Glomerular visceral epithelial cell (primary cell): ENCODE results near the gene STPG3.

Source experiments
- DNase-seq: peaks from one replicate; pipeline ENCODE4 v3.0.0-alpha.2; 2016; ENCODE audit errors: extremely low spot score

The STPG3 gene

DNA sequence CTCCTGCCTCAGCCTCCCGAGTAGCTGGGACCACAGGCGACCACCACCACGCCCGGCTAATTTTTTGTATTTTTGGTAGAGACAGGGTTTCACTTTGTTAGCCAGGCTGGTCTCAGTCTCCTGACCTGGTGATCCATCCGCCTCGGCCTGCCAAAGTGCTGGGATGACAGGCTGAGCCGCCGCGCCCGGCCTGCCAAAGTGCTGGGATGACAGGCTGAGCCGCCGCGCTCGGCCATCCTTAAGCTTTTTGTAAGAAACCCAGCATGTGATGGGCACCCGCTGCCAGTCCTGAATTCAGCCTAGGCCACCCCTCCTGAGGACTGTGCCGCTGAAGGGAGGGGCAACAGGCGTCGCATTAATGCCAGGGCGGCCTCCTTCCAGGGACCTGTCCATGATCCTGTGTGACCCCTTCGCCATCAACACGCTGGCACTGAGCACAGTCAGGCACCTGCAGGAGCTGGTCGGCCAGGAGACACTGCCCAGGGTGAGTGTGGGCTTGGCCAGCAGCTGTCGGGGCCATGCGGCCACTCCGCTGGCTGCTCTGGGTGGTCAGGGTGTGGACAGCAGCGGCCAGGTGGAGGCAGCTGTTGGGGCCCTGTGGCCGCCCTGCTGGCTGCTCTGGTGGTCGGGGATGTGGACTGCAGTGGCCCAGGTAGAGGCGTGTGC, 14.5 kb downstream of the STPG3 start:
- no peak for DNase-seq

DNA sequence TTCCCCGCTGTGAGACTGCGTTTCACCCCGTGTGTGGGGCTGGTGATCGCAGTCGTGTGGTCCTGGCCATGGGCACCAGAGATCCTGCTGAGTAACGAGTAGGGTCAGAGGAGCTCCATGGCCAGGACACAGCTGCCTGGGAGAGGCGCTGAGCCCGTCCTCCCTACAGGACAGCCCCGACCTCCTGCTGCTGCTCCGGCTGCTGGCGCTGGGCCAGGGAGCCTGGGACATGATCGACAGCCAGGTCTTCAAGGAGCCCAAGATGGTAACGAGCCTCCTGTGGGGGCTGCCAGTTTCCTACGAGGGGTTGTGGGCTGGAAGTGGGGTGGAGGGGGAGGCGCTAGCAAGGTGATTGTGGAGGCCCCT, 15.1 kb downstream of the STPG3 start:
- DNase-seq = no peak

DNA sequence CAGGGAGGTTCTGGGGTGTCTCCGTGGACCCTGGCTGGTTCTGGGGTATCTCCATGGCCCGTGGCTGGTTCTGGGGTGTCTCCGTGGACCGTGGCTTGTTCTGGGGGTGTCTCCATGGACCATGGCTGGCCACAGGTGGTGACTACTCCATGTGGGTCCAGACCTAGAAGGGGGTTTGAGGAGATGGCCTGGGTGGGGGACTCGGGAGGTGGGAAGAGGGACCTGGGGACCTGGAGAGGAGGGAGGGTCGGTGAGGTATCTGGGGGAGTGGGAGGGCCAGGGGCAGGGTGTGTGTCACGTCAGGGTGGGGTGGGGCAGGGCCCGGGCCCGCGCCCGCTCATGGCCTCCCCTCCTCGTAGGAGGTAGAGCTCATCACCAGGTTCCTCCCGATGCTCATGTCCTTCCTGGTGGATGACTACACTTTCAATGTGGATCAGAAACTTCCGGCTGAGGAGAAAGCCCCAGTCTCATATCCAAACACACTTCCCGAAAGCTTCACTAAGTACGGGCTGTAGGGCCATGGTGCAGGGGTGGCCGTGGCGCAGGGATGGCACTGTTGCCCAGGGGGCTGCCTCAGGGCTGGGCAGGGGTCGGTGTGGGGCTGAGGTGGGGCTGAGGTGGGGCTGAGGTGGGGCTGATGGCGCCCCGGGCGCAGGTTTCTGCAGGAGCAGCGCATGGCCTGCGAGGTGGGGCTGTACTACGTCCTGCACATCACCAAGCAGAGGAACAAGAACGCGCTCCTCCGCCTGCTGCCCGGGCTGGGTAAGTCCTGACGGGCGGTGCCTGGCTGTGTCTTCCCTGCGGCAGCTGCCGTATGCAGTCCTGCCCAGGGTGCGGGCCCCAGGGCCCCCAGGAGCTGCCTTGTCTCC, 15.7 kb downstream of the STPG3 start:
- DNase-seq = no peak

DNA sequence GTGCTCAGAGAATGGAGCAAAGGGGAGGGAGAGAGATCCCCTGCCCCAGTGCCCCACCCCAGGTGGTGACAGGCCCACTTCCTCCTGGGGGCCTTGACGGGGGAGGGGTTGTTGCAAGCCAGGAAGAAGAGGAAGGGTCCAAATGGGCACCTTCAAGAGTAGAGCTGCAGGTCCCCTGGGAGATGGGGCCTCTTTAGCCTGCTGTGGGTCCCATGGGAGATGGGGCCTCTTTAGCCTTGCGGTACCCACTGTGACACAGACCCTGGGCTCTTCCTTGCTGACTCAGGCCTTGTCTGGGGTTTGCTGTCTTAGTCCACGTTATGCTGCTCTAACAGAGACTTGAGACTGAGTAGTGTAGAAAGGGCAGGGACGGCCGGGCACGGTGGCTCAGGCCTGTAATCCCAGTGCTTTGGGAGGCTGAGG, 16.9 kb downstream of the STPG3 start:
- no peak for DNase-seq

DNA sequence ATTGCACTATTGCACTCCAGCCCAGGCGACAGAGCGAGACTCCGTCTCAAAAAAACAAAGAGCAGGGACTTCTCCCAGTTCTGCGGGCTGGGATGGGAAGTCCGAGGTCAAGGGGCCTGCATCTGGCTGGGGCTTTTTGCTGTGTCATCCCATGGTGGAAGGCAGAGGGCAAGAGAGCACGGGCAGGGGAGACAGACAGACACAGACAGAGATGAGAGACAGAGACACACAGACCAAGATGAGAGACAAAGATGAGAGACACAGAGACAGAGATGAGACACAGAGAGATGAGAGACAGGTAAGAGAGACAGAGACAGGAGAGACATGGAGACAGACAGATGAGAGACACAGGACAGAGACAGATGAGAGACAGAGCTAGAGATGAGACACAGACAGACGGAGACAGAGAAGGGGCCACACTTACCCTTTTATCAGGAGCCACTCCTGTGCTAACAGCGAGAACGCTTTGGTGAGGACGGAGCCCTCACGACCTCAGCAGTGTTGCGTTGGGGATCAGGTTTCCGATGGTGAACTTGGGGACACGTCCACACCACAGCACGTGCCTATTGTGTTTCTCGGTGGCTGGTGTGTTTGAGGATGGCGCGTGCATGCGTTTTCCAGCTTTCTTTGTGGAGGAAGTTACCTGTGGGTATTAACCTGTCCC, 17.6 kb downstream of the STPG3 start:
- DNase-seq = no peak

DNA sequence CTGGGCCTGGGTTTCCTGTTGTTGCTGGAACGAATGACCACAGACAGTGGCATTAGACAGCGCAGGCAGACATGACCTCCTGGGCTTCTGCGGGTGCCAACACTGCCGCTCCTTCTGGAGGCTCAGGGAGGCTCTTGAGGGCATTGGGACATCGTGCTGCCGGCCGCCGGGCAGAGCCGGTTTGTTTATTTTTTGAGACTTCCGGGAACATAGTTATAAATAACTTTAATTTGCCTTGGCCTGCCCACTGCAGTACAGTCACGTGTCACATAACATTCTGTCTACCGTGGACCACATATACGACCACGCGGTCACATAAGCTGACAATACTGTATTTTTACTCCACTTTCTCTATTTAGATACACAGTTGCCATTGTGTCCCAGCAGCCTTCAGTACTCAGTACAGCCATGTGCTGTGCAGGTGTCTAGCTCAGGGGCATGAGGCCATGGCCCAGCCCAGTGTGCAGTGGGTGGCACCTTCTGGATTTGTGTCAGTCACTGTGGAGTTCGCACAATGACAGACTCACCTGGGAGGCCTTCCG, 18.2 kb downstream of the STPG3 start:
- no peak for DNase-seq

DNA sequence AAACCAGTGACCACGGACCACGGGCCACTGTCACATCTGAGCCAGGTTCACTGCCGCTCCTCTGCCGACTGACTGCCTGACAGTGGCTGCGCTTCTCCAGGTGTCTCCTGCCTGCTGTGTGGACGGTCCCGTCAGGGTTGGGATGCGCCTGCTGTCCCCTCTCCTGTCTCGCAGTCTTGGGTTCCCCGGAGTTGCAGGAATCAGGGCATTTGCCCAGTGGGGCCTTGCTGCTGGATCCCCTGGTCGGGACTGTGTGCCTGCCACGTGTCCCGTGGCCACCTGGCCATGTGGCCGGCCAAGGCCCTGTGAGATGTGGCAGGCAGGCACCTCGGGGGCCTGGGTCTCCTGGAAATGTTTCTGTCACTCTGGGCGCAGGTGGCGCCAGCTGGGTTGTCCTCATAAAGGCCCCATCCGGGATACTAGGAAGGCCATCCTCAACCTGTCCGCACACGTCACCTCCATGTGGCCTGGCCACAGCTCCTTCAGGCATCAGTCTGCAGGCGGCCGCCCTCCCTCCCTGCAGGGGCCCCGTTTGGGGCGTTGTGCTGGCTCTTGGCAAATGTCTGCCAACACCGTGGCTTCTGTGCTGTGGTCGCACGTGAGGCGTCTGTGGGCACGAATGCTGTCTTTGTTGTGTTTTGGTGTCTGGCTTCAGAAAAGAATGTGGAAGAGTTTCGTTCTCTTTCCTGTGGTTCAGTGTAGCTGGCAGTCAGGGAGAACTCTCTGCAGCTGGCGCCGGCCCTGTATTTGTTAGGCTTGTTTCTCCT, 20.0 kb downstream of the STPG3 start:
- DNase-seq = no peak

DNA sequence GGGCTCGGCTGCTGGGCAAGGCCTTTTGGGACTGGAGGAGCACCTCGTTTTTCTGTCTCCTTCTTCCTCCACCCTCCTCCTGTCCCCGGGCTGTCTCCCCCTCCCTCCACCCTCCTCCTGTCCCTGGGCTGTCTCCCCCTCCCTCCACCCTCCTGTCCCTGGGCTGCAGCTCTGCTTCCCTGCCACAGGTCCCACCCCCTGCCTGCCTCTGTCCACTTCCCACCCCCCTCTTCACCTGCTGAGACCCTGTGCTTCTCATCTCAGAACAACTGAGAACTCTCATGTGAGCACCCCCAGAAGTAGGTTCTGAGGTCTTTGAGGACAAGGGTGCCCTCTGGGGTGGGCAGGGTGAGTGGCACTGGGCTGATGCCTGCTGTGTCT, 20.6 kb downstream of the STPG3 start:
- no peak for DNase-seq

DNA sequence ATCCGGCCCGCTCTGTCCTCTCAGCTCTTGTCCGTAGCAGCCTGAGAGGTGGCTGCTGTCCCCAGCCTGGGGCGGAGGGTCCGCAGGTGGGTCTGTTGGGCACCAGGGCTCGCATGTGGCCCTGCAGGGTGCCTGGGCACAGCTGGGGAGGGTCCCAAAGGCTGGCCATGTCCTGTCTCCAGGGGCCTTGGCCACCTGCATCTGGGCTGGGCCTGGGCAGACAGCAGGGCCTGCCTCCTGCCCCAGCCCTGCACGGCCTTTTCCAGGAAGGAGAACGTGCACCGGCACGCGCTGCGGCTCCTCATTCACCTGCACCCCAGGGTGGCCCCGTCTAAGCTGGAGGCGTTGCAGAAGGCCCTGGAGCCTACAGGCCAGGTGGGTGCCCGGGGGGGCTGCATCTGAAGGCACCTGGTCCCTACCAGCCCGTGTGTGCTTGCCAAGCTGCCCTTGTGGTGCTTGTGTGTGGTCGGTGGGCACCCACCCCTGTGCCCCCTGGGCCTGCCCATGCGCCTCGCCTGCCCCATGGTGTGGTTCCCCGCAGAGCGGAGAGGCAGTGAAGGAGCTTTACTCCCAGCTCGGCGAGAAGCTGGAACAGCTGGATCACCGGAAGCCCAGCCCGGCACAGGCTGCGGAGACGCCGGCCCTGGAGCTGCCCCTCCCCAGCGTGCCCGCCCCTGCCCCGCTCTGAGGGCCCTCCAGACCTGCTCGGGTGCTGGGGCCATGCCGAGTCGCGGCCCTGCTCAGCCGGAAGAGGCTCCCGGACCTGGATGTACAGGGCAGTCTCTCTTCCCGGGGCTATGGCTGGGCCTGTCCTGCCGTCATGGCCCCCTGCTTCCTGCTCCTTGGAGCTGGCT, 21.4 kb downstream of the STPG3 start:
- DNase-seq = no peak

DNA sequence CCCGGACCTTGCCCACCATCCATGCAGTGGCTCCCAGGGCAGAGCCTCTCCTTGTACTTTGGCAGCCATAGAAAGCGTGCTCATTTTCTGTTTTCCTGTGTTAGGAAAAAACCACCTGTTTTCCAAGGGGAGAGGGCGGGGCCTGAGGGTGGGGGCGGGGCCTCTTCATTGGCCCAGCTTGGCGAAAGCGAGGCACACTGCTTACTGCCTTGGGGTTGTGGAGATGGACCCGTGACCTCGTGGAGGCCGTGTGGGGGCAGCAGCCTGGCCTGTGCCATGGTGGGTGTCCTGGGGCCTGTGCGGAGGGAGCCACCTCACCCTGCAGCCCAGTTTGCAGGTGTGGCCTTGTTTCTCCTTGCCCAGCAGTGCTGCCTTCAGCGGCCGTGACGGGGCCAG, 22.0 kb downstream of the STPG3 start:
- DNase-seq = no peak

DNA sequence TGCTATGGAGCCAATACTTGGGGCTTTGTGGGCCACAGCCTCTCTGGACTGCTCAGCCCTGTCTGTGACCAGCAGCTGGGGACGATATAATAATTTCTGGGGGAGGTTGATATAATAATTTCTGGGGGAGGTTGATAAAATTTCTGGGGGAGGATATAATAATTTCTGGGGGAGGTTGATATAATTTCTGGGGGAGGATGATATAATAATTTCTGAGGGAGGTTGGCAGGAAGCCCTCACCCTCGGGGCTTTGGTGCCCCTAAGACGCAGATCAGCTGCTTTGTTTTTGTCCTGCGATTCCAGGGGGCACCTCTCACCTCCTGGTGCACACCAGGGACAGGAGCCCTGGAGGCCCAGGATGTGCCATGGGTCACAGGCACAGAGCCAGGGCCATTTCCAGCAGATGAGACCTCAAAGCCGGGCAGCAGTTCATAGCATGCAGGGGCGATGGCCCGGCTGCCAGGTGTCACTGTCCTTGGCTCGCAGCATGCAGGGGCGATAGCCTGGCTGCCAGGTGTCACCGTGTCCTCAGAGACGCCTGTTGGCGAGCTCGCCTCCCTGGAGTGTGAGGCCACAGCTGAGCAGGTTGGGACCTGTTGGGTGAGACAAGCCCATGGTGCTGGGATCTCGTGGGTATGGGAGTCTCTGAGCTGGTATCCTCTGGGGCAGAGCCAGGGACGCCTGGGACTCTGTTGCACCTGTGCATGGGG, 22.7 kb downstream of the STPG3 start:
- no peak for DNase-seq

DNA sequence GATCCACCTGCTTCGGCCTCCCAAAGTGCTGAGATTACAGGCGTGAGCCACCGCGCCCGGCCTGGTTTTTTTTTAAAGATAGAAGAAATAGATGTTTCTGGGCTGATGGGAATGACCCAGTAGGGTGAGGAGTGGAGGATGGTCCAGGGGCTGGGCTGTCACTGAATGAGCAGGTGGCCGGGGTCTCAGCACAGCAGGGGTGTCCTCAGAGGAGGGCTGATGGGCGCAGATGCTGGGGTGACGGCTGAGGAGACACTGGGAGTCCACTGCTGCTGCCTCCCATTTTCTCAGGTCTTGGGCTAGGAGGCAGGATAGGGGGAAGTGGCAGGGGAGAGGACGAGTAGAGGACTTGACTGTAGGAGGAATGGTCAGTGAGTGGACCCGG, 24.1 kb downstream of the STPG3 start:
- no peak for DNase-seq

DNA sequence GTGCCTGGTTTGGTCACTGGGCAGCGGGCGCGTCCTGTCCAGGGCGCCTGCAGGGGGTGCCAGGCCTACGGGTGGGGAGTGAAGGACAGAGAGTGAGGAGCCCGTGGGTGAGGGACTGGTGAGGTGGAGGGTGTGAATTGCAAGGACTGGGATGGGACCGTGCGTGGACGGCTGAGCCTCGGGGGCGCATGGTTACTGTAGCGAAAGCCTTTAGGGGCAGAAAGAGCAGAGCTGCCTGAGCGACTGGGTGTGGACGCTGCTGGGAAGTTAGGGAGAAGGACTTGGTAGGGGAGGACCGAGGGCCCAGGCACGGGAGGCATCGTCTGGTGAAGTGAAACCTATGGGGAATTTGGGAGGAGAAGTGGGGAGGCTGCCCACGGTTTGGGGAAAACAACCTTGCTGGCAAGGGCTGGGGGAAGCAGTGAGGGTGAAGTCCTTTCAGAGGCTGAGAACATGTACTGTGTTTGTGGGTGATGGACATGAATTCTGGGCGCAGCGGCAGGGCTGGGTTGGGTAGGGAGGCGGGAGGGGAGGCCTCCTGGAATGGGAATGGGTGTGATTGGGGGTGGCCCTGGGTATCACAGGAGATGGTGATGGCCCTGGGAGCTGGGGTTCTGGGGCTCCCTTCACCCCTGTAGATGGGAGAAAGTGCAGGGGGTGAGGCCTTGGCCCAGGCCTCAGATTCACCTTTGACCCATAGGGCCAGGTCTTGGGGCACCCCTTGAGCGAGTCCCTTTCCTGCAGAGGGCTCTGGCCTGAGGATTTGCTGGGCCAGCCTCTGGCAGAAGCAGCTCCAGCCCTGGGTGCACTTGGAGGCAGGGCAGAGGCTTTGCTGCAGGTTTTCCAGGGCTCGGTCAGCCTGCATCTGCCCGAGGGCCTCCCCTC, 24.7 kb downstream of the STPG3 start:
- no peak for DNase-seq

DNA sequence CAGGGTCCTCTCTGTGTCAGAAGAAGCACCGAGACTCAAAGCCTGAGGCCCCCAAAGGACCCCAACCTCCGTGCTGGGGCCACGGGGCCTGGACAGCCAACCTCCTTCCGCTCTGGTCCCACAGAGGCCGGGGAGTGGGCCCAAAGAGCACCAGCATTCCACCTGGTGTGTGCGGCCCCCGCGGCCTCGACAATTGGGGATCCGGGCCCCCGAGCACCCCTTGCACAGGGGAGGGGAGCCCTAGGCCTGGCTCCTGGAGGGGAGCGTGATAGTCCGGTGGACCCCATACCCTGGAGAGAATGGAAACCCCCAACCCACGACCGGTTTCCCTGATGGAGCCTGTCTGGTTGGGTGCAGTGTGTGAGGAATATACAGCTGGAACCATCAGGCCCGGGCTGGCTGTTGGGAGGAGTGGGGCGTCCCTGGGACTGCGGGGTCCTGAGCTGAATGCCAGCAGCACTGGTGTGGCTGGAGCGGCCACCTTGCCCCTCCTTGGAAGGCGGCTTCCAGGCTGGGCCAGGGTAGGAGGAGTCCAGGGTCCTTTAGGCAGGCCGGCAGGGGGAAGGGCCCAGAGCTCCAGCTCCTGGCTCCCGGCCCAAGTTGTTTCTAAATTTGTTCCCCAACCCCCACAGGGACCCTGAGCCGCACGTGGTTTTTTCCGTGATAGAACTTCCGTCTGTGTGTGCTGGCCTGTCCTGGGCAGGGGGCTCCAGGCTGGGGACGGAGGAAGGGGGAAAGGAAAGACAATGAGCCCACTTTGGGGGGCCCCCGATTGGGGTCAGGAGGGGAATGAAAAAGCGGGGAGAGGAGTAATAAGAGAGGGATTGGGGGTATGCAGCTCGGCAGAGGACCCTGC, 25.6 kb downstream of the STPG3 start:
- peak; percentile 52 for DNase-seq

DNA sequence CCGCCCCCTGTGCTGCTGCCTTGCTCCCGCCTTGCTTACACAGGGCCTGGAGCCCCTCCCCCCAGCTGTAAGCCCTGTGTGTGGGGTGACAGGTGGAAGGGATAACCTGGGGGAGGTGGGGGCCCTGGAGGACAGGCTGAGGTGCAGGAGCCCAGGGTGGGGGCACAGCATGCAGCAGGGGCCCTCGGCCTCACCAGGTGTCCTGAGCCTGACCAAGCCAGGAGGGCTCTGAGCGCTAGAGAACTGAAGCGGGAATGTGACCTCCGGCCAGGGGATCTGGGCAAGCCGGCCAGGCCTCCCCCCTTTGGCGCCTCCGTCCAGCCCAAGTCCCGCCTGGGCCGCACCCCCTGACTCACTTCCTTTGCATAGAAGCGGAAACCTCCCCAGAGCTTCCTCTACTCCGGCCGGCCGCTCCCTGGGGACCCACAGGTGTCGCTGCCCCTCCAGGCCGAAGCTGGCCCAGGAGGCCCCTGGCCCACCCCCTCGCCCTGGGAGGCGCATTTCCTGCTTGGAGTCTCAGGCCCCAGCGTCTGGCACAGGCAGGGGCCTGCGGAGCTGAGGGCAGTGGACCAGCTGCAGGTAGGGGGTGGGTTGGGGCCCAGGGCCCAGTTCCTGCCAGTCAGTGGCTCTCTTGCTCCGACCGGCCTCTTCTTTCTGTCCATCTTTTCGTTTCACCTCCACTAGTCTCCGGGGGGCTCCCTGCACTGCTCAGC, 26.4 kb downstream of the STPG3 start, which contains the start of gene TOR4A:
TOR4A (plus strand) TSS at position 398 of the 713 bp plus-strand sequence. CDS start 964 bp downstream, outside the sequence.
- DNase-seq = peak; percentile 96

DNA sequence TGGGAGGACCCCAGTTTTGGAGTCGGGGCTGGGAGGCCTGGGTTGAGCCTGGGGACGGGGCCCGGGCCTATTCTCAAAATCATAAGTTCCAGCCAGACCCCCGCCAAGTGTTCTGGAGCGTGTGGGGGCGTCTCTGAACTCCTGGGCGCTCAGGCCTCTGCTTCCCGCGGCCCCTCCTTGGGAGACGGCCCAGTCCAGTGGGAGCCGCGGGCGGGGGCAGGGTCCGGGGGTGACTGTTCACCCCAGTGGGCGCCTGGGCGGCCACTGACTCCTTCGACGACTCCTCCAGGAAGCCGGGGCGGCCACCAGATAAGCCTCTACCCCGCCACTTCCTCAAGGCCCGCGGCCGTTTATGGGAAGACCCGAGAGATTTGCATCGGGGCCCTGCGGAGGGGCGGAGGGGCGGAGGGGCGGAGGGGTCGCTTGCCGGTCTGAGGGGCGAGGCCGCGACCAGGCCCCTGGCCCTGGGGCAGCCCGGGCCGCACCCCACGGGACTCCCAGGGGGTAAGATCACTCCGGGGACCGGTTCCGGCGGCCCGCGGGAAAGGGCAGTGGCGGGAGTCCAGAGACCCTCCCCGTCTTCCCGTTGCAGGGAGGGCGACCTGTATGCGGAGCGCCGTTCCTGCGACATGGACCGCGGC, 27.1 kb downstream of the STPG3 start:
- peak; percentile 35 for DNase-seq
